GM21825 (cell line): ENCODE data around the gene RGPD5.
A peak's percentile ranks its signal among the peaks of the same experiment; 100 is the strongest.
"Not testable (repeated sequence)": the region's sequence is repeated elsewhere in the genome, so short reads cannot be mapped to it uniquely, and the experiment has no call there.

Source experiments
- ATAC-seq: cut with Tn5 transposase; IDR thresholded peaks from one replicate; pipeline ENCODE4 v1.9.1; 2021; ENCODE audit warnings: mild to moderate bottlenecking, moderate library complexity; ENCODE audit not compliant: unreplicated experiment

Gene RGPD5

DNA sequence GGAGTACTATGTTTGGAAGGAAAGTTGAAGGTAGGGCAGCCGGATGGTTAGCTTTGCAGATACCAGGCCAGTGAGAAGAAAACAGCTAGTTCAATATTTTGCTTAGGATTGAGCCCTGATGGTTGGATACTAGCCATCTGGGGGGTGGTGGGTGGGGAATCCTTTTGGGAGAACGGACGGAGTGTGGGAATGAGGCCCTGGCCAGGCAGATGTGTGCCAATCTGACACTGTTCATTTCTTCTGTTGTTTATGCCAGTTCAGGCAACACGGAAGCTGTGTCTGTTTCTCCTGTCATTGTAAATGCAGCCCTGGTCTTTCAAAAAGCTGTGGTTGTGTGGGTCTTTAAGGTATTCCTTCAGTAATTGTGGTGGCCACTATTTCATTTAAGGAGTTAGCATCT, 96.9 kb downstream of the RGPD5 start:
- not testable (repeated sequence) for ATAC-seq

DNA sequence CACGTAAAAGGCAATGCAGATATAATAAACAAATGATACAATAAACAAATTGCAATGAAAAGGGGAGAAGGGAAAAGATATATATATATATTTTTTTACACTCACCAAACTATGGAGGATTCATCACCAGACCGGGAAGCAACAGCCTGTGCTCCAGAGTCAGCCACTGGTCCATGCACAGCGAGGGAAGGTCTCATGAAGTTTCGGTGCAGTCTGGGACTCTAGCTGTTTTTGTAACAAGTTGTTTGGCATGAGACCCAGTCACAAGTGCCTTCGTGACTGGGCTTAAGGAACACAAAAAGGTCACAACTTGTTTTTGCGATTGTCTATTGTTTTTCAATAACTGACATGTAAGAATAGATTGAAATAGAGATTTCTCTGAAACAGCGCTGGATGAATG, 99.6 kb downstream of the RGPD5 start:
- ATAC-seq, result not testable (repeated sequence)

DNA sequence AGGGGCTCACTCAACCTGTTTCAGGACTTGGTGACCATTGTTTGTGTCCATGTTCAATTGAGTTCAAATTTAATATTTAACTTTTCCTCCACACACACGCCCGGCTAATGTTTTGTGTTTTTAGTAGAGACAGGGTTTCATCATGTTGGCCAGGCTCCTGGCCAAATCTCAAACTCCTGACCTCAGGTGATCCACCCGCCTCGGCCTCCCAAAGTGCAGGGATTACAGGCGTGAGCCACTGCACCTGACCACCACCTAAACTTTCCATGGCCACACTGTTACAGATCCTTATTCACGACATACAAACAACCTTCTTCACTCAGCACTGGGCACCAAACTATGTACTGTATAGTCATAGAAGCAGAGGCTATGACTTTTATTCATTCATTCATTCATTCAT, 100.0 kb downstream of the RGPD5 start:
- not testable (repeated sequence) for ATAC-seq

DNA sequence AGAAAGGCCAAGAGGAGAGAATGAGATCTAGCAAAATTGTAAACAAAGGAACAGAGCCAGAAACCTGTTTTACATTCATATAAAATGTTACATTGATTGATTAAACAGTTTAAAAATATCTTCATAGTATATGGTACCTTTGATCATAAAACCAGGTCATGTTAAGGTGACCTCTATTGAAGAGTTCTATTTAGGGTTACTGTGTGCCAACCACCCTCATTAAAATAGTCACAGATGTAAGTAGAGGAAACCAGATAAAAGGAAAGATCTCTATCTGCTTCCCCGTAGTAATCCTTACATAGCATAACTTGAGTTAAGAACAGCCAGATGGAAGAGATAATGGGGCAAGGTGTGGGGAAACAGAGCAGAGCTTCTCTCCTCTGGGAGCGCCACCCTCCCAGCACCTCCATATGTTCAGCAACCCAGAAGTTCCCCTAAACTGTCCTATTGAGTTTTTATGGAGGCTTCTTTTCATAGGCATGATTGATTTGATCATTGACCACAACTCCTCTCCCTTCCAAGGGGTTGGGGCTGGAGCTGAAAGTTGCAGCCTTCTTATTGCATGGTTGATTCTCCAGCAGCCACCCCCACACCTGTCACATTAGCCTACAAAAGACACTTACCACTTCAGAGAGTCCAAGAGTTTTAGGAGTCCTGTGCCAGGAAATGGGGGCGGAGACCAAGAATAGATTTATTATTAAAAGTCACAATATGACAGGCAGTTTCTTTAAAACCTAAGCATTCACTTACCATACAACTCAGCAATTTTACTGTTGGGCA, 101.2 kb downstream of the RGPD5 start:
- ATAC-seq, result not testable (repeated sequence)

DNA sequence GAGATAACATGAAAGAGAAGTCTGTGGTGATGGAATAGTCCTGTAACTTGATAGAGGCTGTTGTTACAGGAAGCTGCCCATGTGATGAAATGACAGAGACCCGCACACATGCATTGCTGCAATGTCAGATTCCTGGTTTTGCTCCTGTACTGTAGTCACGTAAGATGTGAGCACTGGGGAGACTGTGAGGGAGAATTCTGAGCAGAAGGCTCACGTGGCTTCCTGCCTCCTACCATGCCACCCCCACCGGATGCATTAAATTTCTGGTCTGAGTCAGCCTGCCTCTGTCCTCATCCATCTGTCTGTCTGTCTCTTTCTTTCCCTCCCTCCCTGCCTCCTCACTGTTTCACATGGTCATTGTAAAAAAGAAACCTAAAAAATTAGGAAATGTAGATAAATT, 102.1 kb downstream of the RGPD5 start:
- ATAC-seq, result peak; percentile 96

DNA sequence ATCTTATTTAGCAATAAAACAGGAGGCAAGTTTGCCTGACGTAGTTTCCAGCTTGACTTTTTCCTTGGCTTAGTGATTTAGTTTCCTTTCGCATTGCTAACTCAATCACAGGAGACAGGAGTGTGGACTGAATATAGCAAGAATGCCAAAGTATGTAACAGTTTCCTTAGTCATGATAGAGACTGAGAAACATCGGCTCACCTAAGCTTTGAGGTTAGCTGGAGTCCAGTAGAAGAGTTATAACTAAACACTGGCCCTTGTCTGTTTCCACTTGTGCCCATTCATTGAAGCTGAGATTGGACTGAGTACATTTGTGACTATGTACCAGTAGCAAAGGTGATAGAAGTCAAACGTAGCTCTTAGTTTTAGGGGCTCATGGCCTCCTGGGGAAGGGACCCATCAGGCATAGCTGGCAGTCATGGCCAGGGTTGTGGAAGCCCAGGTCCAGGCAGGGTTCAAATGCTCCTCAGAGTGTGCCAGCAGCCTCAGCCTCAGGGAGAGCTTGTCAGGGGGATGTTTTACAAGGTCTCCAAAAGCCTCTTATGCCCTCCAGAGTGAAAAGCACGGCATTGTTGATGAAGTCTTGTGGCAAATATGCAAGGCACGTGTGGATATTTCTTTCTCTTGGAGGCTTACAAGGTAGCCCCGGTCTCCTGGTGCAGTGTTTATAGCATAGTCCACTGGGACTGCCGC, 103.8 kb downstream of the RGPD5 start:
- ATAC-seq, result not testable (repeated sequence)

DNA sequence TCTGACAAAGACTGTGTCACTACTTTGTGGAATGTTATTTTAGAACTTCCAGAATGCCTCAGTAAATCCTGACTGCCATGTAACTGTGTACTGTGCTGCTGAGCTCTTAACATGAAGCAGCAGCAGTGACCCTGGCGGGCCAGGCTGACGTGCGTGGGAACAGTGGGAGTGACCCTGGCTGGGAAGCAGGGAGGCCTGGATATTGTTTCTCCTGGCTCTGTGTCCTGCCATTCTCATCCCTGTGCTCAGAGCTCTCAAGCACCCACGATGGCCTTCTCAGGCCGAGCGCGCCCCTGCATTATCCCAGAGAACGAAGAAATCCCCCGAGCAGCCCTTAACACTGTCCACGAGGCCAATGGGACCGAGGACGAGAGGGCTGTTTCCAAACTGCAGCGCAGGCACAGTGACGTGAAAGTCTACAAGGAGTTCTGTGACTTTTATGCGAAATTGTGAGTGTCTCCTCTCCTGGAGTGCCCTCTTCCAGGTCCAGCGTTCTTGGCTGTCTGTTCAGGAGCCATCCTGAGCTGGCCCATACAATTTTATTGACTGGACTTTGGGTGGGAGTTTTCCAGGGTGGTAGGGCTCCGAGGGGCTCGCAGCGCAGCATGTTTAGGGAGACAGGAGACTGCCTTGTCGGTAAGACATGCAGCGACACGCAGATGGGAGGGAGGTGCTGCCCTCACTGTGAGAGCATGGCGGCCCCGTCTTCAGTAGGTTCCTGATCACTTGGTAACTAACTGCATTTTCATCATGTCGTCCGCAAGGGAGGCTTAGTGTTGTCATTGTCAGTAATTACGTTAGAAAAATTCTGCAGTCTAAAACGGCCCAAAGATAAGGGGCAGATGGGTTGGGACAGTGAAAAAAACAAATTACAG, 104.6 kb downstream of the RGPD5 start, which contains the start of gene LIMS3:
Gene LIMS3 (plus strand): TSS at position 227 of the 875 bp plus-strand sequence. CDS start 41 bp downstream, at position 268.
- not testable (repeated sequence) for ATAC-seq

DNA sequence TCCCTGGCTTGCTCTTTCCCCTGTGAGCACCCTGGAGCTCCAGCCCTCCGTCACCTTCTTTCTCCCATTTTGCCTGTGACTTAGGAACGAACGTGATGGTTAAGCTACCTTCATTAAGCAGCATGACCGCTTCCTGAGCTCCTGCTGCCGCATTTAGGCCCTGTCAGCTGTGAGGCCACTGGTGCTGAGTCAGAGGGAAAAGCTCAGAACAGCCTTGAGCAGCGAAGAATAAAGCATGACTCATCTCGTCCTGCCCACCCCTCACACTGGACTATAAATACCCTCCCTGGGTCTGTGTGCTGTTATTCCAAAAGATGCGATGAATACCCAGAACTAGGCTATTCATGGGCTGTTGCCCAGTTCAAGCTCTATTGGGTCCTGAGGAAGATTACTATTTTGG, 111.7 kb downstream of the RGPD5 start:
- peak; percentile 95 for ATAC-seq
